DND-41 (cell line): ENCODE measurements around the gene MYO1B.

ENCODE experiments used
- ATAC-seq: fragments of 200-7000 bp; cut with Tn5 transposase; 3 replicates; pipeline ENCODE4 v1.9.1; 2021; ENCODE audit warnings: low read depth; ENCODE audit not compliant: insufficient read depth
- DNase-seq: peaks from one replicate; pipeline ENCODE4 v3.0.0-alpha.2; 2020
- H2AFZ ChIP-seq: 2 replicates; pipeline ENCODE4 v1.6.0; 2012; ENCODE audit warnings: low read depth, low read length
- H3K27ac ChIP-seq: 2 replicates; pipeline ENCODE4 v1.5.1; 2012; ENCODE audit warnings: low read length, inconsistent platforms
- H3K27me3 ChIP-seq: fragments of 200-600 bp; sonication (generic); 2 replicates; pipeline ENCODE4 v1.6.0; 2012; ENCODE audit warnings: low read length, mild to moderate bottlenecking, inconsistent platforms; ENCODE audit not compliant: insufficient read depth, poor library complexity
- H3K36me3 ChIP-seq: 2 replicates; pipeline ENCODE4 v1.5.1; 2012; ENCODE audit warnings: low read length, inconsistent platforms; ENCODE audit not compliant: insufficient read depth
- H3K4me1 ChIP-seq: 2 replicates; pipeline ENCODE4 v1.5.1; 2012; ENCODE audit warnings: mild to moderate bottlenecking, low read length; ENCODE audit not compliant: insufficient read depth
- H3K4me2 ChIP-seq: 2 replicates; pipeline ENCODE4 v1.6.0; 2012; ENCODE audit warnings: mild to moderate bottlenecking, moderate library complexity, low read length, inconsistent platforms; ENCODE audit not compliant: insufficient read depth
- H3K4me3 ChIP-seq, 2 experiments: fragments of 200-600 bp in 1 of 2; shearing (Covaris generic) in 1 of 2; 2 replicates each; pipeline ENCODE4 v1.5.1; 2012 to 2016; ENCODE audit warnings: inconsistent platforms in 2 of 2, low read length in 2 of 2, mild to moderate bottlenecking in 2 of 2, low read depth in 1 of 2, moderate library complexity in 1 of 2
- H3K79me2 ChIP-seq: 2 replicates; pipeline ENCODE4 v1.6.0; 2012; ENCODE audit warnings: low read length, inconsistent platforms; ENCODE audit not compliant: insufficient read depth
- H3K9ac ChIP-seq: 2 replicates; pipeline ENCODE4 v1.6.0; 2012; ENCODE audit warnings: low read depth, mild to moderate bottlenecking, inconsistent platforms, low read length, moderate library complexity
- H3K9me3 ChIP-seq: 2 replicates; pipeline ENCODE4 v1.5.1; 2012; ENCODE audit warnings: low read length, moderate library complexity, mild to moderate bottlenecking, inconsistent platforms; ENCODE audit not compliant: insufficient read depth, severe bottlenecking
- H4K20me1 ChIP-seq: 2 replicates; pipeline ENCODE4 v1.6.0; 2012; ENCODE audit warnings: low read length; ENCODE audit not compliant: insufficient read depth
- CTCF ChIP-seq: IDR thresholded peaks from 2 replicates; pipeline ENCODE4 v1.5.1; 2012; ENCODE audit warnings: borderline replicate concordance, low read length, moderate library complexity, mild to moderate bottlenecking; ENCODE audit not compliant: poor library complexity, severe bottlenecking; ENCODE audit errors: extremely low read depth
- EZH2 ChIP-seq: IDR thresholded peaks from 3 replicates; pipeline ENCODE4 v1.6.1; 2012; ENCODE audit warnings: borderline replicate concordance, low read depth, mild to moderate bottlenecking, moderate library complexity, low read length, inconsistent platforms; ENCODE audit not compliant: severe bottlenecking

The MYO1B gene

GRCh38 chr2:191234376-191234775, 10.8 kb upstream of the MYO1B start:
- Histone ChIP-seq H3K36me3 (no peaks in the 10 kb centered on the region), H3K4me1 (no peaks in the 10 kb centered on the region), H3K27me3 (no peaks in the 10 kb centered on the region), H3K27ac (no peak overlapping the region), H2AFZ (no peak overlapping the region), H3K9ac (no peak overlapping the region), H3K79me2 (no peaks in the 10 kb centered on the region), H3K4me2 (no peak overlapping the region), H4K20me1 (no peaks in the 10 kb centered on the region), H3K4me3 (no peak overlapping the region), H3K9me3 (no peaks in the 10 kb centered on the region)
- no peak for TF ChIP-seq EZH2
- no peak for TF ChIP-seq CTCF
- no peak for ATAC-seq
- DNase-seq = no peak

- no peak overlapping the region for H3K9ac ChIP-seq
- H3K27ac ChIP-seq = no peak overlapping the region
- no peak for TF ChIP-seq EZH2
- TF ChIP-seq CTCF = no peak
- no peak overlapping the region for H3K4me3 ChIP-seq
- no peak for DNase-seq
- no peaks in the 10 kb centered on the region for H4K20me1 ChIP-seq
- ATAC-seq = no peak
- H3K36me3 ChIP-seq = no peaks in the 10 kb centered on the region; the same call in 1 of the 2 replicates
- no peaks in the 10 kb centered on the region for H3K27me3 ChIP-seq
- no peaks in the 10 kb centered on the region for H3K9me3 ChIP-seq
- no peak overlapping the region for H3K4me2 ChIP-seq
- H3K4me1 ChIP-seq = peaks cover 12% of the 10 kb centered on the region
- no peak overlapping the region for H2AFZ ChIP-seq
- H3K79me2 ChIP-seq = no peaks in the 10 kb centered on the region
Measured at GRCh38 chr2:191240871-191241270, 4.3 kb upstream of the MYO1B start.

- H3K79me2 ChIP-seq = no peaks in the 10 kb centered on the region
- ATAC-seq (no peak), DNase-seq (no peak)
- no peak overlapping the region for H3K27ac ChIP-seq
- H3K36me3 ChIP-seq = no peaks in the 10 kb centered on the region; the same call in 1 of the 2 replicates
- H2AFZ ChIP-seq = no peak overlapping the region
- TF ChIP-seq CTCF (no peak), EZH2 (no peak)
- no peaks in the 10 kb centered on the region for H3K27me3 ChIP-seq
- H4K20me1 ChIP-seq = no peaks in the 10 kb centered on the region
- H3K4me1 ChIP-seq = peaks cover 18% of the 10 kb centered on the region
- H3K9ac ChIP-seq = no peak overlapping the region
- H3K9me3 ChIP-seq = no peaks in the 10 kb centered on the region
- no peak overlapping the region for H3K4me3 ChIP-seq
- H3K4me2 ChIP-seq = no peak overlapping the region
Measured at GRCh38 chr2:191241418-191241817, 3.8 kb upstream of the MYO1B start.

- peaks cover 3% of the 10 kb centered on the region; the same call in 1 of the 2 replicates for H3K79me2 ChIP-seq
- no peaks in the 10 kb centered on the region for H3K9me3 ChIP-seq
- TF ChIP-seq EZH2 = no peak
- TF ChIP-seq CTCF = no peak
- no peak overlapping the region for H3K4me3 ChIP-seq
- peaks cover 25% of the 10 kb centered on the region for H3K4me1 ChIP-seq
- H2AFZ ChIP-seq = no peak overlapping the region
- no peak overlapping the region for H3K4me2 ChIP-seq
- H3K36me3 ChIP-seq = no peaks in the 10 kb centered on the region; the same call in 1 of the 2 replicates
- peaks cover 6% of the 10 kb centered on the region; the same call in 1 of the 2 replicates for H4K20me1 ChIP-seq
- ATAC-seq (no peak), DNase-seq (no peak)
- no peak overlapping the region for H3K27ac ChIP-seq
- no peak overlapping the region for H3K9ac ChIP-seq
- H3K27me3 ChIP-seq = no peaks in the 10 kb centered on the region
Measured at GRCh38 chr2:191243154-191243553, 2.0 kb upstream of the MYO1B start.
